ENCODE measurements around the gene GFRA1. TPM values are rescaled to one million over a fixed set of nuclear protein-coding genes. Genes with fewer than 3 reads are reported as not detected.

Gene GFRA1
- total and polyA plus RNA-seq, 2 of the 8 experiments (the other 6 are each of a cell fraction or from before 2014, with no cell fraction given): 1.1 to 2.0 TPM

GRCh38 chr10:116080553-116080952, 192.5 kb downstream of the GFRA1 start:
- no peak overlapping the region for H3K18ac ChIP-seq (ENCODE audit: extremely low read depth, low read length)
- no peaks in the 10 kb centered on the region for H3K79me1 ChIP-seq (ENCODE audit: low read depth, low read length)
- no peaks in the 10 kb centered on the region for H3K27me3 ChIP-seq (replicated peaks in 1 of 4; ENCODE audit: control insufficient read depth in 3 of 4, extremely low read depth in 1 of 4, insufficient read depth in 3 of 4, low read length in 3 of 4)
- H4K20me1 ChIP-seq (replicated peaks in 1 of 2; ENCODE audit: control insufficient read depth in 1 of 2, insufficient read depth in 2 of 2, low read length in 2 of 2): no peaks in the 10 kb centered on the region
- no peak overlapping the region for H2BK20ac ChIP-seq (ENCODE audit: low read length)
- H2BK120ac ChIP-seq (replicated peaks; ENCODE audit: low read depth, low read length): no peak overlapping the region
- H2BK15ac ChIP-seq (ENCODE audit: low read length): no peak overlapping the region
- no peak overlapping the region for H2AFZ ChIP-seq (ENCODE audit: low read length)
- no peak for FAIRE-seq
- ChIA-PET CTCF (ENCODE audit: partially characterized antibody) (interaction anchor here (0.6 to 4.7 kb wide), 14 partner anchors 13 to 992 kb away, joined by 3 to 27 read pairs (median 3); no protein-coding TSS in a partner anchor), POLR2A (ENCODE audit: partially characterized antibody) (no interaction called here)
- no peak overlapping the region for H3K14ac ChIP-seq (ENCODE audit: insufficient read length)
- H2BK12ac ChIP-seq (ENCODE audit: low read depth, low read length): no peak overlapping the region
- no peak overlapping the region for H4K91ac ChIP-seq (replicated peaks; ENCODE audit: insufficient read length, low read length)
- no peaks in the 10 kb centered on the region for H3K36me3 ChIP-seq (ENCODE audit: control insufficient read depth in 2 of 4, insufficient read depth in 4 of 4, low read length in 3 of 4)
- H4K8ac ChIP-seq (ENCODE audit: extremely low read depth, insufficient read depth, low read length): no peak overlapping the region
- H3K9ac ChIP-seq (replicated peaks in 1 of 4; ENCODE audit: extremely low read depth in 1 of 4, low read depth in 3 of 4, low read length in 3 of 4): no peak overlapping the region
- peaks cover 0 to 5% (median 0%) of the 10 kb centered on the region in 4 experiments; a peak in 1 of 7 replicates for H3K4me1 ChIP-seq (replicated peaks in 1 of 4; ENCODE audit: control insufficient read depth in 3 of 4, insufficient read depth in 4 of 4, low read length in 3 of 4)
- TF ChIP-seq MAFK (IDR thresholded peaks at IDR 0.05; ENCODE audit: low read depth, low read length) (peak; percentile 51; the same call in 1 of the 2 replicates), MAX (IDR thresholded peaks at IDR 0.05) (no peak), JUND (IDR thresholded peaks at IDR 0.05; ENCODE audit: low read length) (peak; percentile 80), HDAC2 (IDR thresholded peaks at IDR 0.05; ENCODE audit: borderline replicate concordance in 1 of 2, low read depth in 2 of 2, low read length in 2 of 2) (no peak), BACH1 (IDR thresholded peaks at IDR 0.05; ENCODE audit: low read length) (peak; percentile 49; the same call in 1 of the 2 replicates), TEAD4 (IDR thresholded peaks at IDR 0.05; ENCODE audit: low read depth, low read length) (peak; percentile 78)
- TF ChIP-seq, protein P1, sequence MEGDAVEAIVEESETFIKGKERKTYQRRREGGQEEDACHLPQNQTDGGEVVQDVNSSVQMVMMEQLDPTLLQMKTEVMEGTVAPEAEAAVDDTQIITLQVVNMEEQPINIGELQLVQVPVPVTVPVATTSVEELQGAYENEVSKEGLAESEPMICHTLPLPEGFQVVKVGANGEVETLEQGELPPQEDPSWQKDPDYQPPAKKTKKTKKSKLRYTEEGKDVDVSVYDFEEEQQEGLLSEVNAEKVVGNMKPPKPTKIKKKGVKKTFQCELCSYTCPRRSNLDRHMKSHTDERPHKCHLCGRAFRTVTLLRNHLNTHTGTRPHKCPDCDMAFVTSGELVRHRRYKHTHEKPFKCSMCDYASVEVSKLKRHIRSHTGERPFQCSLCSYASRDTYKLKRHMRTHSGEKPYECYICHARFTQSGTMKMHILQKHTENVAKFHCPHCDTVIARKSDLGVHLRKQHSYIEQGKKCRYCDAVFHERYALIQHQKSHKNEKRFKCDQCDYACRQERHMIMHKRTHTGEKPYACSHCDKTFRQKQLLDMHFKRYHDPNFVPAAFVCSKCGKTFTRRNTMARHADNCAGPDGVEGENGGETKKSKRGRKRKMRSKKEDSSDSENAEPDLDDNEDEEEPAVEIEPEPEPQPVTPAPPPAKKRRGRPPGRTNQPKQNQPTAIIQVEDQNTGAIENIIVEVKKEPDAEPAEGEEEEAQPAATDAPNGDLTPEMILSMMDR (IDR thresholded peaks at IDR 0.05; ENCODE audit: control extremely low read depth in 1 of 3, insufficient read depth in 1 of 3, low read depth in 1 of 3, low read length in 3 of 3): peak in 1 of 3 experiments; percentile 13; a peak in 1 of 4 replicates
- TF ChIP-seq, protein P2, sequence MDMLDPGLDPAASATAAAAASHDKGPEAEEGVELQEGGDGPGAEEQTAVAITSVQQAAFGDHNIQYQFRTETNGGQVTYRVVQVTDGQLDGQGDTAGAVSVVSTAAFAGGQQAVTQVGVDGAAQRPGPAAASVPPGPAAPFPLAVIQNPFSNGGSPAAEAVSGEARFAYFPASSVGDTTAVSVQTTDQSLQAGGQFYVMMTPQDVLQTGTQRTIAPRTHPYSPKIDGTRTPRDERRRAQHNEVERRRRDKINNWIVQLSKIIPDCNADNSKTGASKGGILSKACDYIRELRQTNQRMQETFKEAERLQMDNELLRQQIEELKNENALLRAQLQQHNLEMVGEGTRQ (IDR thresholded peaks at IDR 0.05; ENCODE audit: low read length): peak; percentile 51
- H2BK5ac ChIP-seq (ENCODE audit: low read depth, low read length): 0 out of 2 replicates have a peak overlapping the region, but pooled peaks have one; percentile 18
- peak in 1 of 2 experiments; percentile 41 for DNase-seq (ENCODE audit: low read depth in 1 of 2, low spot score in 2 of 2)
- H3K23me2 ChIP-seq (ENCODE audit: low read depth, low read length): no peaks in the 10 kb centered on the region
- H3K4me2 ChIP-seq (ENCODE audit: insufficient read depth in 1 of 2, low read depth in 2 of 2, low read length in 2 of 2): no peak overlapping the region; a peak in 1 of 4 replicates
- H3K56ac ChIP-seq (replicated peaks; ENCODE audit: insufficient read length, low read depth, low read length): no peak overlapping the region
- H3K23ac ChIP-seq (ENCODE audit: insufficient read length): no peak overlapping the region
- no peak overlapping the region for H3K4me3 ChIP-seq (ENCODE audit: extremely low read depth in 1 of 4, insufficient read depth in 2 of 4, low read depth in 3 of 4, low read length in 4 of 4)
- no peak overlapping the region for H4K5ac ChIP-seq (ENCODE audit: insufficient read length, low read depth, low read length)
- no peaks in the 10 kb centered on the region for H3K79me2 ChIP-seq (ENCODE audit: control insufficient read depth in 1 of 2, insufficient read depth in 2 of 2, low read length in 2 of 2)
- H3K9me3 ChIP-seq (ENCODE audit: insufficient read depth in 2 of 2, low read depth in 1 of 2, low read length in 1 of 2): no peaks in the 10 kb centered on the region
- H2AK5ac ChIP-seq (ENCODE audit: low read depth, low read length): no peak overlapping the region
- H3K27ac ChIP-seq (ENCODE audit: low read depth, low read length): no peak overlapping the region
- WGBS, 2 experiments (ENCODE audit: extremely low coverage in 1 of 2, insufficient coverage in 1 of 2, insufficient read length in 1 of 2, insufficient replicate concordance in 2 of 2, low coverage in 1 of 2, low lambda C conversion rate in 2 of 2, missing lambda C conversion rate in 1 of 2): 74% methylated on average over 4 of the region's 4 CpGs; no CpG with 5 or more reads in 1 of the 2 experiments
- H3K4ac ChIP-seq (replicated peaks; ENCODE audit: insufficient read length, low read depth, low read length): no peak overlapping the region
